NCI-H510A treated with DMSO at 0.1 percent for 48 hours (cell line): ENCODE measurements around the gene MACROH2A1.

Experiments used
- DNase-seq: peaks from one replicate; lab custom pipeline; 2025; lab: John Stamatoyannopoulos, UW

The MACROH2A1 gene

GRCh38 chr5:135353952-135354721 is 44.9 kb downstream of the MACROH2A1 start:
- DNase-seq, result no peak

- no peak for DNase-seq
Measured at GRCh38 chr5:135350536-135350935, 48.5 kb downstream of the MACROH2A1 start.

GRCh38 chr5:135349886-135350285 is 49.1 kb downstream of the MACROH2A1 start:
- no peak for DNase-seq

GRCh38 chr5:135349451-135349850 is 49.6 kb downstream of the MACROH2A1 start:
- no peak for DNase-seq

GRCh38 chr5:135348918-135349317 is 50.1 kb downstream of the MACROH2A1 start:
- no peak for DNase-seq

GRCh38 chr5:135347392-135347791 is 51.6 kb downstream of the MACROH2A1 start:
- DNase-seq, result no peak

- no peak for DNase-seq
Measured at GRCh38 chr5:135345956-135346731, 52.9 kb downstream of the MACROH2A1 start.

GRCh38 chr5:135344349-135344748 is 54.7 kb downstream of the MACROH2A1 start:
- no peak for DNase-seq

GRCh38 chr5:135343413-135343812 is 55.6 kb downstream of the MACROH2A1 start:
- DNase-seq, result no peak

GRCh38 chr5:135342551-135342875 is 56.5 kb downstream of the MACROH2A1 start:
- no peak for DNase-seq

- no peak for DNase-seq
Measured at GRCh38 chr5:135341696-135342550, 57.1 kb downstream of the MACROH2A1 start.

GRCh38 chr5:135341016-135341666 is 57.9 kb downstream of the MACROH2A1 start:
- no peak for DNase-seq

GRCh38 chr5:135340568-135340967 is 58.5 kb downstream of the MACROH2A1 start:
- DNase-seq, result no peak

- no peak for DNase-seq
Measured at GRCh38 chr5:135339623-135340022, 59.4 kb downstream of the MACROH2A1 start.

- DNase-seq, result no peak
Measured at GRCh38 chr5:135339189-135339588, 59.8 kb downstream of the MACROH2A1 start.

- no peak for DNase-seq
Measured at GRCh38 chr5:135337064-135337463, 62.0 kb downstream of the MACROH2A1 start.

GRCh38 chr5:135335031-135335828 is 63.8 kb downstream of the MACROH2A1 start:
- no peak for DNase-seq

- no peak for DNase-seq
Measured at GRCh38 chr5:135333732-135334515, 65.1 kb downstream of the MACROH2A1 start.

GRCh38 chr5:135332519-135333150 is 66.4 kb downstream of the MACROH2A1 start:
- DNase-seq, result peak; percentile 46

- no peak for DNase-seq
Measured at GRCh38 chr5:135331612-135332011, 67.4 kb downstream of the MACROH2A1 start.
